ENCODE data around the gene PDE10A. TPM values are rescaled to one million over a fixed set of nuclear protein-coding genes. Genes with fewer than 3 reads are reported as not detected.

The PDE10A gene
- total RNA-seq, 1 donor from 2014 or later: 2.7 TPM

DNA sequence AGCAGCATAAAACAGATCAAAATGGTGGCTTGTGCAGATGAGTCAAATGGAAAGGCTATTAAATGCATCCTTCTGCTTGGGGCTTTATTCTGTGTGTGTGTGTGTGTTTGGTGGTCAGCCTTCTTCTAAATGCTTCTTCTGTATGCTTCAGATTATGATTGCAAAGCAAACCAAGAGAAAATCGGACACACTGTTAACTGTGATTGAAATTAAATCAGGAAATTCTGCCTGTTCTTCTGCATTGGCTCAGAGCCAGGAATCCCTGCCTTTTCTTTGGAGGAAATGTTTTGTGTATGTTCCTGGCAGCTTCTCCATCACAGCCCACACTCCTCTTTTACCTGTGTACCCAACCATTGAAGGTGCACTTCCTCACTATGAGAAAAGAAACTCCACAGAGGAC, 22.3 kb upstream of the PDE10A start:
- intact Hi-C loops (cut with DNase I): no loop called here
- no peak for TF ChIP-seq CTCF (IDR thresholded peaks at IDR 0.05)

GRCh38 chr6:165684333-165684732, 21.3 kb upstream of the PDE10A start:
- H3K9me3 ChIP-seq: no peaks in the 10 kb centered on the region
- no peak for TF ChIP-seq CTCF (IDR thresholded peaks at IDR 0.05)
- intact Hi-C loops (cut with DNase I): no loop called here
- H3K4me1 ChIP-seq: no peaks in the 10 kb centered on the region
- no peak overlapping the region for H3K27ac ChIP-seq
- DNase-seq: no peak
- H3K27me3 ChIP-seq (ENCODE audit: low read depth): no peaks in the 10 kb centered on the region
- H3K36me3 ChIP-seq: no peaks in the 10 kb centered on the region
- H3K4me3 ChIP-seq: no peak overlapping the region
- ATAC-seq: no peak

More for the DNA sequence above, 22.3 kb upstream of the PDE10A start:
- H3K9me3 ChIP-seq: no peaks in the 10 kb centered on the region
- H3K27me3 ChIP-seq (ENCODE audit: low read depth): no peaks in the 10 kb centered on the region
- DNase-seq (no peak), ATAC-seq (no peak)
- H3K27ac ChIP-seq: no peak overlapping the region
- H3K36me3 ChIP-seq: no peaks in the 10 kb centered on the region
- H3K4me1 ChIP-seq: no peaks in the 10 kb centered on the region
- H3K4me3 ChIP-seq: no peak overlapping the region

- Histone ChIP-seq H3K4me1 (no peaks in the 10 kb centered on the region), H3K27ac (no peak overlapping the region), H3K4me3 (no peak overlapping the region), H3K36me3 (no peaks in the 10 kb centered on the region), H3K27me3 (ENCODE audit: low read depth) (no peaks in the 10 kb centered on the region), H3K9me3 (no peaks in the 10 kb centered on the region)
- DNase-seq: no peak
- no peak for ATAC-seq
- TF ChIP-seq CTCF (IDR thresholded peaks at IDR 0.05): no peak
- intact Hi-C loops (cut with DNase I): no loop called here
Measured at GRCh38 chr6:165680975-165681374, 17.9 kb upstream of the PDE10A start.

GRCh38 chr6:165679326-165679725, 16.3 kb upstream of the PDE10A start:
- TF ChIP-seq CTCF (IDR thresholded peaks at IDR 0.05): no peak
- Histone ChIP-seq H3K9me3 (no peaks in the 10 kb centered on the region), H3K36me3 (no peaks in the 10 kb centered on the region), H3K4me3 (no peak overlapping the region), H3K27me3 (ENCODE audit: low read depth) (no peaks in the 10 kb centered on the region), H3K4me1 (no peaks in the 10 kb centered on the region), H3K27ac (no peak overlapping the region)
- no peak for DNase-seq
- intact Hi-C loops (cut with DNase I): no loop called here
- peak; percentile 46 to 75 for ATAC-seq

GRCh38 chr6:165678904-165679303, 15.9 kb upstream of the PDE10A start:
- H3K36me3 ChIP-seq: no peaks in the 10 kb centered on the region
- no peaks in the 10 kb centered on the region for H3K4me1 ChIP-seq
- H3K27ac ChIP-seq: no peak overlapping the region
- H3K27me3 ChIP-seq (ENCODE audit: low read depth): no peaks in the 10 kb centered on the region
- ATAC-seq (no peak), DNase-seq (no peak)
- no peak for TF ChIP-seq CTCF (IDR thresholded peaks at IDR 0.05)
- intact Hi-C loops (cut with DNase I): no loop called here
- H3K9me3 ChIP-seq: no peaks in the 10 kb centered on the region
- H3K4me3 ChIP-seq: no peak overlapping the region

- intact Hi-C loops (cut with DNase I): no loop called here
- H3K9me3 ChIP-seq: no peaks in the 10 kb centered on the region
- no peak for ATAC-seq
- H3K27me3 ChIP-seq (ENCODE audit: low read depth): no peaks in the 10 kb centered on the region
- no peaks in the 10 kb centered on the region for H3K36me3 ChIP-seq
- H3K27ac ChIP-seq: no peak overlapping the region
- no peaks in the 10 kb centered on the region for H3K4me1 ChIP-seq
- no peak overlapping the region for H3K4me3 ChIP-seq
- TF ChIP-seq CTCF (IDR thresholded peaks at IDR 0.05): no peak
- DNase-seq: no peak
Measured at GRCh38 chr6:165678429-165678828, 15.4 kb upstream of the PDE10A start.

Measured in lower lobe of right lung (tissue), 2 donors.